PC-9 (cell line): ENCODE results near the gene RNF220.

Experiments
- CTCF ChIP-seq: fragments of 200-600 bp; sonication (generic); conservative IDR thresholded peaks from 2 replicates; pipeline ENCODE4 v1.6.1; 2017; ENCODE audit warnings: mixed run types, antibody characterized with exemption, mild to moderate bottlenecking, moderate library complexity
- EZH2 ChIP-seq: fragments of 200-600 bp; sonication (generic); IDR thresholded peaks from 2 replicates; pipeline ENCODE4 v1.8.0; 2017; ENCODE audit warnings: antibody characterized with exemption, low read depth

GRCh38 chr1:44603718-44604117 lies 198.7 kb downstream of the RNF220 start:
- no peak for TF ChIP-seq CTCF
- no peak for TF ChIP-seq EZH2
